ENCODE measurements around the gene CEP72. TPM values are rescaled to one million over a fixed set of nuclear protein-coding genes. Genes with fewer than 3 reads are reported as not detected.

Gene CEP72
- total RNA-seq, 1 experiment from 2014 or later: 24.8 TPM

- H4K20me1 ChIP-seq (ENCODE audit: control insufficient read depth, insufficient read depth, insufficient read length): no peaks in the 10 kb centered on the region
- no CpG with 5 or more reads among the region's 20 CpGs for WGBS (ENCODE audit: extremely low coverage, insufficient read length, low lambda C conversion rate)
- H4K8ac ChIP-seq (replicated peaks; ENCODE audit: insufficient read length, low read depth, low read length): no peak overlapping the region
- no peak overlapping the region for H3K27ac ChIP-seq (ENCODE audit: insufficient read length, low read depth, low read length)
- no peak overlapping the region for H3K14ac ChIP-seq (ENCODE audit: insufficient read depth, low read length)
- peaks cover 15 to 44% (median 44%) of the 10 kb centered on the region in 3 experiments for H3K36me3 Mint-ChIP-seq (ENCODE audit: insufficient read depth in 1 of 3, low read depth in 3 of 3)
- H2BK15ac ChIP-seq (ENCODE audit: low read depth, low read length): no peak overlapping the region
- no peak overlapping the region for H4K91ac ChIP-seq (ENCODE audit: insufficient read length, low read depth, low read length)
- no peaks in the 10 kb centered on the region for H3K27me3 ChIP-seq (ENCODE audit: insufficient read depth, low read length)
- H2BK5ac ChIP-seq (ENCODE audit: insufficient read length, low read length): no peak overlapping the region
- no peak overlapping the region for H3K23ac ChIP-seq (ENCODE audit: insufficient read length, low read depth, low read length)
- no peak overlapping the region for H3K27ac Mint-ChIP-seq
- H3K27me3 Mint-ChIP-seq (ENCODE audit: low read depth): no peaks in the 10 kb centered on the region
- no peaks in the 10 kb centered on the region for H3K4me1 Mint-ChIP-seq
- no peak overlapping the region for H3K4me3 Mint-ChIP-seq
- H3K4me2 ChIP-seq (ENCODE audit: insufficient read depth, insufficient read length, low read length): no peak overlapping the region
- H3K79me2 ChIP-seq (ENCODE audit: insufficient read depth, low read length): no peaks in the 10 kb centered on the region
- no peak overlapping the region for H2BK12ac ChIP-seq (ENCODE audit: insufficient read length, low read depth, low read length)
- no peak overlapping the region for H3T11ph ChIP-seq (ENCODE audit: low read length)
- no peak overlapping the region for H2BK120ac ChIP-seq (ENCODE audit: low read depth, low read length, poor library complexity, severe bottlenecking)
- no peaks in the 10 kb centered on the region for H3K23me2 ChIP-seq (ENCODE audit: insufficient read length, low read depth, low read length, poor library complexity, severe bottlenecking)
- H3K4me1 ChIP-seq (ENCODE audit: insufficient read depth, low read length): no peaks in the 10 kb centered on the region
- H3K9me3 Mint-ChIP-seq: no peaks in the 10 kb centered on the region
- H2BK20ac ChIP-seq (ENCODE audit: low read depth, low read length, poor library complexity, severe bottlenecking): no peak overlapping the region
- H3K9me3 ChIP-seq (ENCODE audit: control insufficient read depth, low read depth, low read length): no peaks in the 10 kb centered on the region
- H2AFZ ChIP-seq (ENCODE audit: low read length): no peak overlapping the region
- no peak overlapping the region for H3K56ac ChIP-seq (ENCODE audit: insufficient read length, low read depth, low read length)
- no peak overlapping the region for H4K5ac ChIP-seq (ENCODE audit: insufficient read length, low read depth, low read length)
- no peak for DNase-seq
- H3K79me1 ChIP-seq (ENCODE audit: insufficient read depth, low read depth, low read length, poor library complexity, severe bottlenecking): no peaks in the 10 kb centered on the region
- TF ChIP-seq CTCF (conservative IDR thresholded peaks at IDR 0.05): no peak
- H3K9ac ChIP-seq (ENCODE audit: extremely low read depth, insufficient read length, low read length): no peak overlapping the region
- no peak overlapping the region for H2AK5ac ChIP-seq (ENCODE audit: insufficient read length, low read length)
- no peak overlapping the region for H3K4ac ChIP-seq (ENCODE audit: low read depth, low read length)
- no peak overlapping the region for H3K18ac ChIP-seq (ENCODE audit: insufficient read length, low read depth, low read length)
These were observed 52.8 kb downstream of the CEP72 start for GRCh38 chr5:664994-665360.

All from H9 (cell line).